GM12872 (cell line): ENCODE data around the gene HINT3.

Experiments
- CTCF ChIP-seq: IDR thresholded peaks from 3 replicates; pipeline ENCODE4 v1.5.1; 2011; ENCODE audit warnings: low read depth, mild to moderate bottlenecking, low read length, moderate library complexity; ENCODE audit not compliant: insufficient read depth

Gene HINT3

GRCh38 chr6:125970760-125971159 is 14.2 kb downstream of the HINT3 start:
- no peak for TF ChIP-seq CTCF

- peak; percentile 35; the same call in 2 of the 3 replicates for TF ChIP-seq CTCF
Observed at GRCh38 chr6:125974214-125974866, 17.8 kb downstream of the HINT3 start.

- TF ChIP-seq CTCF, result no peak
Observed at GRCh38 chr6:125979101-125979500, 22.5 kb downstream of the HINT3 start.

GRCh38 chr6:125981571-125982185 is 25.1 kb downstream of the HINT3 start:
- TF ChIP-seq CTCF, result no peak

- no peak for TF ChIP-seq CTCF
Observed at GRCh38 chr6:125983246-125983945, 26.8 kb downstream of the HINT3 start.

GRCh38 chr6:125984311-125984710 is 27.7 kb downstream of the HINT3 start:
- TF ChIP-seq CTCF, result no peak

GRCh38 chr6:125985522-125985921 is 29.0 kb downstream of the HINT3 start:
- TF ChIP-seq CTCF, result no peak
